ENCODE measurements around the gene SBK1.

SBK1 gene

GRCh38 chr16:28319476-28320022, 27.2 kb downstream of the SBK1 start:
- DNase-seq (ENCODE audit: low read depth) = no peak
- TF ChIP-seq, protein P1, sequence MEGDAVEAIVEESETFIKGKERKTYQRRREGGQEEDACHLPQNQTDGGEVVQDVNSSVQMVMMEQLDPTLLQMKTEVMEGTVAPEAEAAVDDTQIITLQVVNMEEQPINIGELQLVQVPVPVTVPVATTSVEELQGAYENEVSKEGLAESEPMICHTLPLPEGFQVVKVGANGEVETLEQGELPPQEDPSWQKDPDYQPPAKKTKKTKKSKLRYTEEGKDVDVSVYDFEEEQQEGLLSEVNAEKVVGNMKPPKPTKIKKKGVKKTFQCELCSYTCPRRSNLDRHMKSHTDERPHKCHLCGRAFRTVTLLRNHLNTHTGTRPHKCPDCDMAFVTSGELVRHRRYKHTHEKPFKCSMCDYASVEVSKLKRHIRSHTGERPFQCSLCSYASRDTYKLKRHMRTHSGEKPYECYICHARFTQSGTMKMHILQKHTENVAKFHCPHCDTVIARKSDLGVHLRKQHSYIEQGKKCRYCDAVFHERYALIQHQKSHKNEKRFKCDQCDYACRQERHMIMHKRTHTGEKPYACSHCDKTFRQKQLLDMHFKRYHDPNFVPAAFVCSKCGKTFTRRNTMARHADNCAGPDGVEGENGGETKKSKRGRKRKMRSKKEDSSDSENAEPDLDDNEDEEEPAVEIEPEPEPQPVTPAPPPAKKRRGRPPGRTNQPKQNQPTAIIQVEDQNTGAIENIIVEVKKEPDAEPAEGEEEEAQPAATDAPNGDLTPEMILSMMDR (IDR thresholded peaks at IDR 0.05; ENCODE audit: low read length, missing control alignments) = no peak
- no peak overlapping the region for H3K4me3 ChIP-seq (replicated peaks; ENCODE audit: low read depth, low read length)

DNA sequence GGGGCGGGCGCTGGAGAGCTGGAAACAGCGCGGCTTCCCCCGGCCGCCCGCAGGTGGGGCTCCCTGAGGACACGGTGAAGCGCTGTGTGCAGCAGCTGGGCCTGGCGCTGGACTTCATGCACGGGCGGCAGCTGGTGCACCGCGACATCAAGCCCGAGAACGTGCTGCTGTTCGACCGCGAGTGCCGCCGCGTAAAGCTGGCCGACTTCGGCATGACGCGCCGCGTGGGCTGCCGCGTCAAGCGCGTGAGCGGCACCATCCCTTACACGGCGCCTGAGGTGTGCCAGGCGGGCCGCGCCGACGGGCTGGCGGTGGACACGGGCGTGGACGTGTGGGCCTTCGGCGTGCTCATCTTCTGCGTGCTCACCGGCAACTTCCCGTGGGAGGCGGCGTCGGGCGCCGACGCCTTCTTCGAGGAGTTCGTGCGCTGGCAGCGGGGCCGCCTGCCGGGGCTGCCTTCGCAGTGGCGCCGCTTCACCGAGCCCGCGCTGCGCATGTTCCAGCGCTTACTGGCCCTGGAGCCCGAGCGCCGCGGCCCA, 27.8 kb downstream of the SBK1 start:
- DNase-seq (ENCODE audit: low read depth) = no peak
- no peak overlapping the region for H3K4me3 ChIP-seq (replicated peaks; ENCODE audit: low read depth, low read length)
- TF ChIP-seq, protein P1 (IDR thresholded peaks at IDR 0.05; ENCODE audit: low read length, missing control alignments) = no peak

DNA sequence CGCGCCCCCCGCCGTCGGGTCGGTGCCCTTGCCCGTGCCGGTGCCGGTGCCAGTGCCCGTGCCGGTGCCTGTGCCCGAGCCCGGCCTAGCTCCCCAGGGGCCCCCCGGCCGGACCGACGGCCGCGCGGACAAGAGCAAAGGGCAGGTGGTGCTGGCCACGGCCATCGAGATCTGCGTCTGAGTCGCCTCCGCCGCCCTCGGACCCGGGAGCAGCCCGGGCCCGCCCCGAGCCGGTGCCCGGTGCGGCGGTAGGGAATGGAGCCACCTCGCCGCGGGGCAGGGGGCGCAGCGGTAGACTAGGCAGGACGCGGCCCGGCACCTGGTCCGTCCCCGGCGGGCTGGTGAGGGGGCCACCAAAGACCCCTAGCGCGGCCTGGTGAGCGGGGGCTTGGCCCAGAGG, 28.4 kb downstream of the SBK1 start:
- TF ChIP-seq, protein P1 (IDR thresholded peaks at IDR 0.05; ENCODE audit: low read length, missing control alignments) = no peak
- H3K4me3 ChIP-seq (replicated peaks; ENCODE audit: low read depth, low read length) = no peak overlapping the region

GRCh38 chr16:28321700-28322411, 29.5 kb downstream of the SBK1 start:
- DNase-seq (ENCODE audit: low read depth) = peak; percentile 28
- no peak overlapping the region for H3K4me3 ChIP-seq (replicated peaks; ENCODE audit: low read depth, low read length)
- TF ChIP-seq, protein P1 (IDR thresholded peaks at IDR 0.05; ENCODE audit: low read length, missing control alignments) = peak; percentile 83

More for the DNA sequence above, 28.4 kb downstream of the SBK1 start:
- DNase-seq (ENCODE audit: low read depth) = no peak

DNA sequence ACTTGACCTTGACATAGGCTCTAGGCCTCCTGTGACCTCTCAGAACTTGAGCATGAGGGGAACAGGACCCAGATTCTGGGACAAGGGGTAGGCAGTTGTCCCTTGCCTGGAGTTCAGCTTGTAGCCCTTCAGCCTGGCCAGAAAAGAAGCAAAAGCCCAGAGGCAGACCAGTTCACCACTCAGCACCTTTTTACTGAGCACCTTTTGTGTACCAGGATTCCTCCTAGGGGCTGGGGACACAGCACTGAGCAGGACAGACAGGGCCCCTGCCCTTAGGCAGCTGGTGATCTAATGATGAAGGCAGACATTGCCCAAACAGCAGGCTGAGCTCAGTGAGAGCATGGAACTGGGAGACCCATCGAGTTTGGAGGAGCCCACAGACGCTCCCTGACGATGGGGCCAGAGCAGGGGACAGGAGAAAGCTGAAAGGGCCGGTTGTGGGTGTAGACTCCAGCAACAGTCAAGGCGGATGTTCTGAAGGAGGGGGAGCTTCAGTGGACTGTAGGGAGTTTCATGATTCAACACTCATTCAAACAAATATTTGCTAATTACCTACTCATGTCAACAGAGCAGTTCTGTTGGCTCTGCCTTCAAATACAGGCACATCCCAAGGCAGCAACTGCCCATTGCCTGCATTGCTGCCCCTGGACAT, 32.0 kb downstream of the SBK1 start:
- DNase-seq (ENCODE audit: low read depth) = no peak
- H3K4me3 ChIP-seq (replicated peaks; ENCODE audit: low read depth, low read length) = no peak overlapping the region
- TF ChIP-seq, protein P1 (IDR thresholded peaks at IDR 0.05; ENCODE audit: low read length, missing control alignments) = no peak

DNA sequence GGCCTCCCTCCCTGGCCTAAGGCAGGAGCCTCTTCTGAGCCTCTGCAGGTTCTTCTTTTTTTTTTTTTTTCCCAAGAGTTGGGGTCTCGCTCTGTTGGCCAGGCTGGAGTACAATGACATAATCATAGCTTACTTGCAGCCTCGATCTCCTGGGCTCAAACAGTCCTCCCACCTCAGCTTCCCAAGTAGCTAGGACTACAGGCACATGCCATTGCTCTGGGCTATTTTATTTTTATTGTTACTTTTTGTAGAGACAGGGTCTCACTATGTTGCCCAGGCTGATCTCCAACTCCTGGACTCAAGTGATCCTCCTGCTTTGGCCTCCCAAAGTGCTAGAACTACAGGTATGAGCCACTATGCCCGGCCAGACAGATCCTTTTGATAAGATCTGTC, 32.6 kb downstream of the SBK1 start:
- TF ChIP-seq, protein P1 (IDR thresholded peaks at IDR 0.05; ENCODE audit: low read length, missing control alignments) = no peak
- no peak overlapping the region for H3K4me3 ChIP-seq (replicated peaks; ENCODE audit: low read depth, low read length)
- no peak for DNase-seq (ENCODE audit: low read depth)
